ENCODE measurements around the gene SLC7A14. TPM values are rescaled to one million over a fixed set of nuclear protein-coding genes. Genes with fewer than 3 reads are reported as not detected.

SLC7A14 gene
- total and polyA plus RNA-seq, 2 of the 13 experiments (the other 11 are each of a cell fraction or from before 2014, with no cell fraction given) = not detected

DNA sequence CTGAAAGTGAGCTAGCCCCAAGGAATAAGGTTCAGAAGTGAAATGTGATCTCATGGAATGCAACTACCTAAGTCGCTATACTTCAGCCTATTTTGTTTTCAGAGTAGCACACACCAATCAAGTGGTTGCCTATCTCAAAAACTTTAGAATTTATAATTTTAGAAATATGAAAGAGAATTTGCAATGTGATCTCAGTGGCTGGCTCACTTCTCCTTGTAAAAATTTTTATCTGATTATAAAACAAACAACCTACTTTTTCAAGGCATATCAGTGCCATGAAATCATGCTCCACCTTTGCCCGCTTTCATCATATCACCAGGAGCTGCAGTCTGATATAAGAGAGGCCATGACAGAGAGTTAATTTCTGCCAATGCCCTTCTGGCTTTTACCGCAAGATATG lies 119.9 kb downstream of the SLC7A14 start:
- no peaks in the 10 kb centered on the region for H3K36me3 ChIP-seq (replicated peaks in 1 of 2; ENCODE audit: control insufficient read depth in 1 of 2, insufficient read depth in 2 of 2, low read length in 2 of 2)
- CTCF ChIA-PET (ENCODE audit: low intra/inter-chr PET ratio, low total read pairs) = no interaction called here
- peaks cover 0 to 6% of the 10 kb centered on the region in 2 experiments; a peak in 1 of 5 replicates for H3K27me3 ChIP-seq (ENCODE audit: control insufficient read depth in 1 of 2, insufficient read depth in 2 of 2, low read length in 2 of 2)
- no peaks in the 10 kb centered on the region for H3K9me3 ChIP-seq (ENCODE audit: low read length)
- H3K4me3 ChIP-seq (replicated peaks in 1 of 3; ENCODE audit: insufficient read depth in 1 of 3, low read depth in 2 of 3, low read length in 3 of 3) = no peak overlapping the region
- H3K79me2 ChIP-seq (ENCODE audit: insufficient read depth, low read length) = no peaks in the 10 kb centered on the region
- intact Hi-C loops (cut with micrococcal nuclease; ENCODE audit: unreplicated experiment) = no loop called here
- DNase-seq (ENCODE audit: low spot score) (no peak), ATAC-seq (no peak), FAIRE-seq (no peak)
- in situ Hi-C loops (cut with HindIII; ENCODE audit: extremely low pct_ligation_motif_present, low pct_unique_long_range_greater_than_20kb) = no loop called here
- WGBS (ENCODE audit: low lambda C conversion rate) = 37% methylated on average over 3 of the region's 3 CpGs
- H4K20me1 ChIP-seq (ENCODE audit: insufficient read depth, low read length) = no peaks in the 10 kb centered on the region
- H3K9ac ChIP-seq (ENCODE audit: insufficient read depth, low read depth, low read length) = no peak overlapping the region
- no peak overlapping the region for H3K4me2 ChIP-seq (ENCODE audit: low read depth, low read length)
- H2AFZ ChIP-seq (ENCODE audit: low read length) = no peak overlapping the region
- no peak for TF ChIP-seq ETV5 (CRISPR knock-in tag; IDR thresholded peaks at IDR 0.05; ENCODE audit: borderline replicate concordance)
- no peak for TF ChIP-seq CREBL2 (CRISPR knock-in tag; IDR thresholded peaks at IDR 0.05; ENCODE audit: borderline replicate concordance)
- no peak for TF ChIP-seq TEF (CRISPR knock-in tag; IDR thresholded peaks at IDR 0.05)
- TF ChIP-seq ZNF367 (CRISPR knock-in tag; IDR thresholded peaks at IDR 0.05; ENCODE audit: borderline replicate concordance) = no peak
- no peak for TF ChIP-seq KMT2A (CRISPR knock-in tag; IDR thresholded peaks at IDR 0.05)
- TF ChIP-seq ZFP90 (CRISPR knock-in tag; IDR thresholded peaks at IDR 0.05; ENCODE audit: borderline replicate concordance) = no peak
- TF ChIP-seq, protein P1, sequence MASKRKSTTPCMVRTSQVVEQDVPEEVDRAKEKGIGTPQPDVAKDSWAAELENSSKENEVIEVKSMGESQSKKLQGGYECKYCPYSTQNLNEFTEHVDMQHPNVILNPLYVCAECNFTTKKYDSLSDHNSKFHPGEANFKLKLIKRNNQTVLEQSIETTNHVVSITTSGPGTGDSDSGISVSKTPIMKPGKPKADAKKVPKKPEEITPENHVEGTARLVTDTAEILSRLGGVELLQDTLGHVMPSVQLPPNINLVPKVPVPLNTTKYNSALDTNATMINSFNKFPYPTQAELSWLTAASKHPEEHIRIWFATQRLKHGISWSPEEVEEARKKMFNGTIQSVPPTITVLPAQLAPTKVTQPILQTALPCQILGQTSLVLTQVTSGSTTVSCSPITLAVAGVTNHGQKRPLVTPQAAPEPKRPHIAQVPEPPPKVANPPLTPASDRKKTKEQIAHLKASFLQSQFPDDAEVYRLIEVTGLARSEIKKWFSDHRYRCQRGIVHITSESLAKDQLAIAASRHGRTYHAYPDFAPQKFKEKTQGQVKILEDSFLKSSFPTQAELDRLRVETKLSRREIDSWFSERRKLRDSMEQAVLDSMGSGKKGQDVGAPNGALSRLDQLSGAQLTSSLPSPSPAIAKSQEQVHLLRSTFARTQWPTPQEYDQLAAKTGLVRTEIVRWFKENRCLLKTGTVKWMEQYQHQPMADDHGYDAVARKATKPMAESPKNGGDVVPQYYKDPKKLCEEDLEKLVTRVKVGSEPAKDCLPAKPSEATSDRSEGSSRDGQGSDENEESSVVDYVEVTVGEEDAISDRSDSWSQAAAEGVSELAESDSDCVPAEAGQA (IDR thresholded peaks at IDR 0.05; ENCODE audit: low read depth) = no peak
- TF ChIP-seq, protein P1 (CRISPR knock-in tag; IDR thresholded peaks at IDR 0.05; ENCODE audit: borderline replicate concordance) = no peak
- no peak for TF ChIP-seq ZNF263 (CRISPR knock-in tag; IDR thresholded peaks at IDR 0.05)
- no peak for TF ChIP-seq HMG20B (CRISPR knock-in tag; conservative IDR thresholded peaks at IDR 0.05)
- no peak for TF ChIP-seq WIZ (CRISPR knock-in tag; IDR thresholded peaks at IDR 0.05)
- no TSS peak for BruUV-seq (replicated peaks)
- POLR2A ChIA-PET = no interaction called here
- H3K27ac ChIP-seq (ENCODE audit: extremely low read length, insufficient read depth, low read length) = no peak overlapping the region
- H3K4me1 ChIP-seq (ENCODE audit: insufficient read depth, low read length) = peaks cover 34% of the 10 kb centered on the region
